OCI-LY7 (cell line): Measurements from ENCODE around the gene EYA2. TPM values are rescaled to one million over a fixed set of nuclear protein-coding genes. Genes with fewer than 3 reads are reported as not detected.

Experiments used
- BruUV-seq: library from RNA; stranded (reverse); fragments of 400-500 nt; replicated peaks from 2 replicates; lab custom pipeline; 2021; lab: Mats Ljungman, UMichigan
- CTCF ChIA-PET: fragments of 300-600 bp; sonication (Branson Sonifier 250); formaldehyde crosslinking; loops from one replicate; lab custom pipeline; 2022; ENCODE audit warnings: antibody characterized with exemption; ENCODE audit not compliant: unreplicated experiment; lab: Charles Lee
- POLR2A ChIA-PET: fragments of 300-600 bp; sonication (Branson Sonifier 250); formaldehyde crosslinking; loops from one replicate; lab custom pipeline; 2022; ENCODE audit warnings: antibody characterized with exemption; lab: Charles Lee
- DNase-seq: peaks from one replicate; pipeline ENCODE4 v3.0.0-alpha.2; 2015; ENCODE audit warnings: low spot score
- H2AFZ ChIP-seq: fragments of 200-600 bp; sonication (generic), shearing (Covaris generic); 2 replicates; pipeline ENCODE4 v1.6.1; 2014; ENCODE audit warnings: mild to moderate bottlenecking, antibody characterized with exemption, low read length, moderate library complexity
- H3K27ac ChIP-seq: fragments of 200-600 bp; sonication (generic); 2 replicates; pipeline ENCODE4 v1.5.1; 2014; ENCODE audit warnings: mixed run types, low read depth, mild to moderate bottlenecking, moderate library complexity, low read length, inconsistent platforms; ENCODE audit not compliant: poor library complexity, severe bottlenecking
- H3K36me3 ChIP-seq: fragments of 200-600 bp; sonication (generic); 2 replicates; pipeline ENCODE4 v1.6.1; 2014; ENCODE audit warnings: mild to moderate bottlenecking, antibody characterized with exemption, low read length, moderate library complexity, mixed read lengths; ENCODE audit not compliant: insufficient read depth
- H3K4me1 ChIP-seq: fragments of 200-600 bp; sonication (generic); 2 replicates; pipeline ENCODE4 v1.5.1; 2014; ENCODE audit warnings: mild to moderate bottlenecking, low read length; ENCODE audit not compliant: insufficient read depth, poor library complexity, severe bottlenecking
- H3K4me2 ChIP-seq: fragments of 200-600 bp; sonication (generic); 2 replicates; pipeline ENCODE4 v1.6.1; 2014; ENCODE audit warnings: mild to moderate bottlenecking, low read length
- H3K4me3 ChIP-seq: fragments of 200-600 bp; sonication (generic); 2 replicates; pipeline ENCODE4 v1.5.1; 2014; ENCODE audit warnings: mild to moderate bottlenecking, low read depth, low read length; ENCODE audit not compliant: poor library complexity, severe bottlenecking
- H3K79me2 ChIP-seq: fragments of 200-600 bp; sonication (generic); 2 replicates; pipeline ENCODE4 v1.6.1; 2016; ENCODE audit warnings: low read depth, mild to moderate bottlenecking, low read length, moderate library complexity, mixed read lengths; ENCODE audit not compliant: insufficient read depth
- H3K9me2 ChIP-seq: fragments of 200-600 bp; sonication (generic); 2 replicates; pipeline ENCODE4 v1.6.1; 2016; ENCODE audit warnings: mild to moderate bottlenecking, low read length, mixed read lengths; ENCODE audit not compliant: insufficient read depth
- H3K9me3 ChIP-seq: fragments of 200-600 bp; sonication (generic); 2 replicates; pipeline ENCODE4 v1.6.1; 2014; ENCODE audit warnings: mild to moderate bottlenecking, mixed run types, low read length, mixed read lengths
- H4K20me1 ChIP-seq: fragments of 200-600 bp; sonication (generic); 2 replicates; pipeline ENCODE4 v1.6.1; 2014; ENCODE audit warnings: mild to moderate bottlenecking, antibody characterized with exemption, low read length, moderate library complexity, mixed read lengths; ENCODE audit not compliant: insufficient read depth
- CTCF ChIP-seq: fragments of 200-600 bp; sonication (generic); conservative IDR thresholded peaks from 2 replicates; pipeline ENCODE4 v1.5.1; 2014; ENCODE audit warnings: mild to moderate bottlenecking, antibody characterized with exemption, low read length, moderate library complexity, mixed read lengths
- EZH2phosphoT487 ChIP-seq: fragments of 200-600 bp; sonication (generic); IDR thresholded peaks from 2 replicates; pipeline ENCODE4 v1.6.1; 2018; ENCODE audit warnings: low read depth, borderline replicate concordance, mild to moderate bottlenecking, mixed run types, antibody characterized with exemption, low read length, moderate library complexity, mixed read lengths
- intact Hi-C: fragments of 100-400 bp; cut with micrococcal nuclease; formaldehyde crosslinking; loops from one replicate; pipeline ENCODE4 v1.10.0; 2022; ENCODE audit not compliant: unreplicated experiment
- total RNA-seq, 2 experiments: library from RNA; depleted of rRNA in 1 of 2; stranded (reverse); fragments of >200 nt in 1 of 2; shearing (Covaris generic) in 1 of 2; gene quantifications; 2 replicates each; pipeline ENCODE4 v1.2.3, GENCODE V29; 2014 to 2022

The EYA2 gene
- total RNA-seq, 2 experiments from 2014 or later, result not detected

- no peak for TF ChIP-seq CTCF
- no peak for TF ChIP-seq EZH2phosphoT487
- DNase-seq, result no peak
- BruUV-seq, result no TSS peak
- no peaks in the 10 kb centered on the region for H3K36me3 ChIP-seq
- no peak overlapping the region for H3K27ac ChIP-seq
- no peaks in the 10 kb centered on the region for H3K4me1 ChIP-seq
- no peaks in the 10 kb centered on the region for H3K9me3 ChIP-seq
- no peak overlapping the region for H2AFZ ChIP-seq
- POLR2A ChIA-PET, result interaction anchor here (0.8 kb wide), 1 partner anchor 266 kb away, joined by 3 read pairs; no protein-coding TSS in a partner anchor
- no peak overlapping the region for H3K4me2 ChIP-seq
- H4K20me1 ChIP-seq, result no peaks in the 10 kb centered on the region
- no peak overlapping the region for H3K4me3 ChIP-seq
- CTCF ChIA-PET, result no interaction called here
- H3K9me2 ChIP-seq, result no peaks in the 10 kb centered on the region
- intact Hi-C loops, result no loop called here
- no peaks in the 10 kb centered on the region for H3K79me2 ChIP-seq
Observed at GRCh38 chr20:47050996-47051395, 156.4 kb downstream of the EYA2 start.

GRCh38 chr20:47051936-47052526, 157.4 kb downstream of the EYA2 start:
- BruUV-seq, result no TSS peak
- no peaks in the 10 kb centered on the region for H3K79me2 ChIP-seq
- no peak for DNase-seq
- H3K36me3 ChIP-seq, result no peaks in the 10 kb centered on the region
- no peak overlapping the region for H2AFZ ChIP-seq
- no peaks in the 10 kb centered on the region for H3K9me2 ChIP-seq
- ChIA-PET CTCF (no interaction called here), POLR2A (no interaction called here)
- no peak overlapping the region for H3K4me2 ChIP-seq
- H3K4me1 ChIP-seq, result no peaks in the 10 kb centered on the region
- no peaks in the 10 kb centered on the region for H4K20me1 ChIP-seq
- H3K27ac ChIP-seq, result no peak overlapping the region
- intact Hi-C loops, result no loop called here
- TF ChIP-seq EZH2phosphoT487 (no peak), CTCF (no peak)
- H3K4me3 ChIP-seq, result no peak overlapping the region
- H3K9me3 ChIP-seq, result no peaks in the 10 kb centered on the region

GRCh38 chr20:47054506-47054905, 159.9 kb downstream of the EYA2 start:
- DNase-seq, result no peak
- H3K27ac ChIP-seq, result no peak overlapping the region
- intact Hi-C loops, result no loop called here

More at GRCh38 chr20:47054506-47054905, 159.9 kb downstream of the EYA2 start:
- no TSS peak for BruUV-seq
- Histone ChIP-seq H2AFZ (no peak overlapping the region), H3K36me3 (no peaks in the 10 kb centered on the region), H3K9me2 (no peaks in the 10 kb centered on the region), H3K4me3 (no peak overlapping the region), H3K4me2 (no peak overlapping the region), H3K9me3 (no peaks in the 10 kb centered on the region), H4K20me1 (no peaks in the 10 kb centered on the region), H3K4me1 (no peaks in the 10 kb centered on the region), H3K79me2 (no peaks in the 10 kb centered on the region)
- ChIA-PET CTCF (no interaction called here), POLR2A (no interaction called here)
- TF ChIP-seq EZH2phosphoT487, result no peak
- no peak for TF ChIP-seq CTCF
